Progenitor cell of endocrine pancreas (in vitro differentiated cells): ENCODE results near the gene NFKB2. TPM values are rescaled to one million over a fixed set of nuclear protein-coding genes. Genes with fewer than 3 reads are reported as not detected.

ENCODE experiments used
- DNase-seq: peaks from one replicate; pipeline ENCODE4 v3.0.0; 2021; ENCODE audit warnings: low spot score; ENCODE audit not compliant: unreplicated experiment
- H3K27ac Mint-ChIP-seq: 2 replicates; pipeline ENCODE4 v1.8.0; 2021; ENCODE audit warnings: mild to moderate bottlenecking, moderate library complexity, mixed read lengths
- H3K27me3 Mint-ChIP-seq: 2 replicates; pipeline ENCODE4 v1.8.0; 2021; ENCODE audit warnings: mixed read lengths
- H3K36me3 Mint-ChIP-seq: 2 replicates; pipeline ENCODE4 v1.8.0; 2022; ENCODE audit warnings: mixed read lengths; ENCODE audit not compliant: insufficient read depth
- H3K4me1 Mint-ChIP-seq: 2 replicates; pipeline ENCODE4 v1.8.0; 2021; ENCODE audit warnings: low read depth, mixed read lengths
- H3K4me3 Mint-ChIP-seq: 2 replicates; pipeline ENCODE4 v1.8.0; 2021; ENCODE audit warnings: low read depth, mild to moderate bottlenecking, moderate library complexity, mixed read lengths
- H3K9me3 Mint-ChIP-seq: 2 replicates; pipeline ENCODE4 v1.8.0; 2021; ENCODE audit warnings: low read depth, mixed read lengths
- total RNA-seq: library from RNA; stranded (reverse); gene quantifications from 2 replicates; pipeline ENCODE4 v1.2.1, GENCODE V29; 2021
- TF ChIP-seq, protein P1 (sequence below): fragments of 200-600 bp; sonication (generic); IDR thresholded peaks from one replicate; pipeline ENCODE4 v1.5.0; 2021; ENCODE audit warnings: antibody characterized with exemption, mild to moderate bottlenecking; ENCODE audit not compliant: unreplicated experiment

The NFKB2 gene
- total RNA-seq, 1 donor from 2014 or later, result 21.6 TPM

DNA sequence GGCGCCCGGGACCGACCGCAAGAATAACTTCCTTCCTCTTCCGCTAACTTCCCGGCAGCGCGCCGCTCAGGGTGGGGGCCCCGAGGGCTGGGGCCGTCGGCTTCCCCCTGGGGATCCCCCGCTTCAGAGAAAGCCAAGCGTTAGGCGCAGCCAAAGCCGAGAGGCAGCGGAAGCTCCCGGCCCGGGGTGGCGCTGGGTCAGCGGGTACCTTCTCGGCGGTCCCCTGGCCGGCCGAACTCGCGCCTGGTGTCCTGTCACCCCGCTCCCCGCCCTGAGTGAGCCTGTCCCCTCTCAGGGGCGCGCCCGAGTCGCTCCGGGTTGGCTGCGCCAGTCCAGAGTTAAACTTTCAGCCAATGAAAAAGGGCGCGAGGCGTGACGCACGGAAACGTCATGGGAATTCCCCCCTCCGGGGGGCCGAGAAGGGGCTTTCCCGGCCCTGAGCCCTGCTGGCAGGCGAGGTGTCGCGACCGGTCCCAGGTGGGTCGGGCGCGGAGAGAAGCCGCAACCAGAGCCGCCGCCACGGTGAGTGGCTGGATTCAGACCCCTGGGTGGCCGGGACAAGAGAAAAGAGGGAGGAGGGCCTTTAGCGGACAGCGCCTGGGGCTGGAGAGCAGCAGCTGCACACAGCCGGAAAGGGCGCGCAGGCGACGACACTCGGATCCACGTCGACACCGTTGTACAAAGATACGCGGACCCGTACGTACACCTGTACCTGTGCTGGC is 1.3 kb upstream of the NFKB2 start:
- Mint-ChIP-seq H3K27ac (peak overlapping the region; percentile 65), H3K27me3 (peaks cover 31% of the 10 kb centered on the region), H3K9me3 (no peaks in the 10 kb centered on the region), H3K4me3 (peak overlapping the region; percentile 72), H3K4me1 (peaks cover 13% of the 10 kb centered on the region), H3K36me3 (no peaks in the 10 kb centered on the region)
- peak; percentile 81 for DNase-seq
- TF ChIP-seq, protein P1, sequence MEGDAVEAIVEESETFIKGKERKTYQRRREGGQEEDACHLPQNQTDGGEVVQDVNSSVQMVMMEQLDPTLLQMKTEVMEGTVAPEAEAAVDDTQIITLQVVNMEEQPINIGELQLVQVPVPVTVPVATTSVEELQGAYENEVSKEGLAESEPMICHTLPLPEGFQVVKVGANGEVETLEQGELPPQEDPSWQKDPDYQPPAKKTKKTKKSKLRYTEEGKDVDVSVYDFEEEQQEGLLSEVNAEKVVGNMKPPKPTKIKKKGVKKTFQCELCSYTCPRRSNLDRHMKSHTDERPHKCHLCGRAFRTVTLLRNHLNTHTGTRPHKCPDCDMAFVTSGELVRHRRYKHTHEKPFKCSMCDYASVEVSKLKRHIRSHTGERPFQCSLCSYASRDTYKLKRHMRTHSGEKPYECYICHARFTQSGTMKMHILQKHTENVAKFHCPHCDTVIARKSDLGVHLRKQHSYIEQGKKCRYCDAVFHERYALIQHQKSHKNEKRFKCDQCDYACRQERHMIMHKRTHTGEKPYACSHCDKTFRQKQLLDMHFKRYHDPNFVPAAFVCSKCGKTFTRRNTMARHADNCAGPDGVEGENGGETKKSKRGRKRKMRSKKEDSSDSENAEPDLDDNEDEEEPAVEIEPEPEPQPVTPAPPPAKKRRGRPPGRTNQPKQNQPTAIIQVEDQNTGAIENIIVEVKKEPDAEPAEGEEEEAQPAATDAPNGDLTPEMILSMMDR, result peak; percentile 97

DNA sequence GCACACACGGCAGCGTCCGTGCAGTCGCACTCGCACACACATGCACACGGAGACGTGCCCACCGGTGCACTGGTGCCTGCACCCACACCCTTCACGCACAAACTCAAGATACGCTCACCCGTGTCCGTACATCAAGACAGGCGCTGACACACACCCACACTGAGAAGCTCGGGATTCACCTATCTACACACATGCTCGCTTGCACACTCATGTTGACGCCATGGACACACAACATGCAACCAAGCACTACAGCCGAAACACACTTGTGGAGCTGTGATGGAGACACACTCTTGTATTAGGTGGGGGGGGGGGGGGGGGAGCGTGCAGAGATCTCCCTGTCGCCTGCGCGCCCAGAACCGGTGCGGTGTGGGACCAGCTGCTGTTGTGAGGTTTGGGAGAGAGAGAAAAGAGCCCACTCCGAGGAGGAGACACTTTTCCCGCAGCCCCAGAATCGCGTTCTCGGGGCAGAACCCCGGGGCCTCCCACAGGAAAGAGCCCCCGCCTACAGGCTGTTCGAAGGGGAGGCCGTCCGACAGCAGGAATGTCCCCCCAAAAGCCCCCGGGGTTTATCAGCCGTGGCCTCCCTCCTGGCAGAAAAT is 605 bp upstream of the NFKB2 start:
- H3K4me1 Mint-ChIP-seq, result peaks cover 12% of the 10 kb centered on the region
- TF ChIP-seq, protein P1, result no peak
- no peak for DNase-seq
- peaks cover 28% of the 10 kb centered on the region for H3K27me3 Mint-ChIP-seq
- H3K9me3 Mint-ChIP-seq, result no peaks in the 10 kb centered on the region
- H3K27ac Mint-ChIP-seq, result peak overlapping the region; percentile 65
- no peaks in the 10 kb centered on the region for H3K36me3 Mint-ChIP-seq
- peak overlapping the region; percentile 72 for H3K4me3 Mint-ChIP-seq

DNA sequence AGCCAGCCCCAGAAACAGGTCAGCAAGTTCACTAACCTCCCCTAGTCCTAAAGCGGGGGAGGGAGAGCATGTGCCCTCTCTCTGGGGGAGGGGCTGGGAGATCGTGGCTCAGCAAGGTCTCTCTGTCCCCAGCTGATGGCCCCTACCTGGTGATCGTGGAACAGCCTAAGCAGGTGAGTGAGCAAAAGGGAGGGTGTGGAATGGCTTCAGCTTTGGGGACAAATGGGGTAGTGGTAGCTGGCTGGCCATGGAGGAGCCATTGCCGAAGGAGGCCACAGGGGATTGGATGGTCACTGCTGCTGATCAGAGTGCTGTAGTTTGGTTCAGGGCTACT is 779 bp downstream of the NFKB2 start:
- Mint-ChIP-seq H3K4me3 (peak overlapping the region; percentile 72), H3K4me1 (peaks cover 10% of the 10 kb centered on the region), H3K36me3 (no peaks in the 10 kb centered on the region), H3K27ac (peak overlapping the region; percentile 82), H3K27me3 (peaks cover 17% of the 10 kb centered on the region), H3K9me3 (no peaks in the 10 kb centered on the region)
- TF ChIP-seq, protein P1, result no peak
- no peak for DNase-seq

DNA sequence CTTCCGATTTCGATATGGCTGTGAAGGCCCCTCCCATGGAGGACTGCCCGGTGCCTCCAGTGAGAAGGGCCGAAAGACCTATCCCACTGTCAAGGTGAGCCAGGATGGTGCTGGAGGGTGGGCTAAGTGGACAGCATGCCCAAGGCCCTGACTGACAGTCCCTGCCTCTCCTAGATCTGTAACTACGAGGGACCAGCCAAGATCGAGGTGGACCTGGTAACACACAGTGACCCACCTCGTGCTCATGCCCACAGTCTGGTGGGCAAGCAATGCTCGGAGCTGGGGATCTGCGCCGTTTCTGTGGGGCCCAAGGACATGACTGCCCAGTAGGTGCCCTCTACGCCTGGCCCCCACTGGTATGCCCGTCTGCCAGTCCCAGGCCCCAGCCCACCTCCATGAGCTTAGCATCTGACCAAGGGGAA is 1.2 kb downstream of the NFKB2 start:
- H3K4me3 Mint-ChIP-seq, result peak overlapping the region; percentile 72
- TF ChIP-seq, protein P1, result no peak
- no peak for DNase-seq
- H3K27me3 Mint-ChIP-seq, result peaks cover 17% of the 10 kb centered on the region
- peak overlapping the region; percentile 37 for H3K27ac Mint-ChIP-seq
- H3K9me3 Mint-ChIP-seq, result no peaks in the 10 kb centered on the region
- peaks cover 10% of the 10 kb centered on the region for H3K4me1 Mint-ChIP-seq
- H3K36me3 Mint-ChIP-seq, result no peaks in the 10 kb centered on the region

DNA sequence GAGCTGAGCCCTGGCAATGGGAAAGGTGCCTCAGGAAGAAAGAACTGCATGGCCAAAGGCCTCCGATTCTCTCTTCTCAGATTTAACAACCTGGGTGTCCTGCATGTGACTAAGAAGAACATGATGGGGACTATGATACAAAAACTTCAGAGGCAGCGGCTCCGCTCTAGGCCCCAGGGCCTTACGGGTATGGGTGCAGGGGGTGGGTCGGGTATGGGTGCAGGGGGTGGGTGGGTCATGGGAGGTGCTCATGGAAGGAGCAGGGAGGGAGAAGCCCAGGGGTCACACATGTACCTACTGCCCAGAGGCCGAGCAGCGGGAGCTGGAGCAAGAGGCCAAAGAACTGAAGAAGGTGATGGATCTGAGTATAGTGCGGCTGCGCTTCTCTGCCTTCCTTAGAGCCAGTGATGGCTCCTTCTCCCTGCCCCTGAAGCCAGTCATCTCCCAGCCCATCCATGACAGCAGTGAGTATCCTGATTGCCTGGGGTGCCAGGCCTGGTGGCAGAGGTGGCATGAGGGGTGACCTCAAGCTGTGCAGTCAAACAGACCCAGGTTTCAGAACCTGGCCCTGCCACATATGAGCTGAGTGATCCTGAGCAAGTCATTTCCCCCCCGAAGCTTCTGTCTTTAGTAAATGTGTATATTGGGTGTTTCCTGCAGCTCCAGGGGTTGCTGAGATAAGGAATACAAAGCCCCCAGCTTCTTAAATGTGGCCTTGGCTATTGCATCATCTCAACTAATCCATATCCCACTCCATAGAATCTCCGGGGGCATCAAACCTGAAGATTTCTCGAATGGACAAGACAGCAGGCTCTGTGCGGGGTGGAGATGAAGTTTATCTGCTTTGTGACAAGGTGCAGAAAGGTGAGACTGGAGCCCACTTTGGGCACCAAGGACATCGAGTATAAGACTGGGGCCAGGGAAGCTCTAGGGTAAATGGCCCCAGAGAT is 2.0 kb downstream of the NFKB2 start:
- Mint-ChIP-seq H3K27me3 (peaks cover 10% of the 10 kb centered on the region), H3K27ac (no peak overlapping the region), H3K36me3 (no peaks in the 10 kb centered on the region), H3K4me3 (no peak overlapping the region), H3K9me3 (no peaks in the 10 kb centered on the region), H3K4me1 (peaks cover 10% of the 10 kb centered on the region)
- TF ChIP-seq, protein P1, result no peak
- no peak for DNase-seq
